HEK293 (cell line): ENCODE results near the gene CCDC146.

ENCODE experiments used
- ZBTB7A ChIP-seq: fragments of 450-650 bp; formaldehyde crosslinking; IDR thresholded peaks from 2 replicates; pipeline ENCODE4 v1.5.1; 2016; ENCODE audit warnings: low read depth, missing biosample characterization, missing genetic modification characterization
- ZIC2 ChIP-seq: fragments of 450-650 bp; formaldehyde crosslinking; IDR thresholded peaks from 2 replicates; pipeline ENCODE4 v1.5.1; 2016; ENCODE audit warnings: missing biosample characterization, missing genetic modification characterization
- ZNF138 ChIP-seq: fragments of 450-650 bp; formaldehyde crosslinking; IDR thresholded peaks from 2 replicates; pipeline ENCODE4 v1.5.1; 2016; ENCODE audit warnings: missing biosample characterization, missing genetic modification characterization, borderline replicate concordance
- ZNF292 ChIP-seq: fragments of 450-650 bp; formaldehyde crosslinking; IDR thresholded peaks from 2 replicates; pipeline ENCODE4 v1.5.1; 2016; ENCODE audit warnings: low read depth, missing biosample characterization, missing genetic modification characterization, borderline replicate concordance
- ZNF514 ChIP-seq: fragments of 450-650 bp; formaldehyde crosslinking; IDR thresholded peaks from 2 replicates; pipeline ENCODE4 v1.5.1; 2016; ENCODE audit warnings: missing biosample characterization, missing genetic modification characterization
- ZNF76 ChIP-seq: fragments of 450-650 bp; formaldehyde crosslinking; IDR thresholded peaks from 2 replicates; pipeline ENCODE4; 2016; ENCODE audit warnings: low read depth, missing biosample characterization, missing genetic modification characterization, borderline replicate concordance
- ZNF785 ChIP-seq: fragments of 450-650 bp; formaldehyde crosslinking; IDR thresholded peaks from 2 replicates; pipeline ENCODE4 v1.5.1; 2016; ENCODE audit warnings: missing biosample characterization, missing genetic modification characterization
- TF ChIP-seq, protein P1 (sequence below): fragments of 450-650 bp; formaldehyde crosslinking; IDR thresholded peaks from 2 replicates; pipeline ENCODE4 v1.5.1; 2016; ENCODE audit warnings: missing biosample characterization, missing genetic modification characterization
- TF ChIP-seq, protein P2 (sequence below): fragments of 450-650 bp; formaldehyde crosslinking; IDR thresholded peaks from 2 replicates; pipeline ENCODE4 v1.5.1; 2016; ENCODE audit warnings: missing biosample characterization, missing genetic modification characterization
- TF ChIP-seq, protein P3 (sequence below): fragments of 450-650 bp; formaldehyde crosslinking; IDR thresholded peaks from 2 replicates; pipeline ENCODE4 v1.5.1; 2016; ENCODE audit warnings: missing biosample characterization, missing genetic modification characterization

DNA sequence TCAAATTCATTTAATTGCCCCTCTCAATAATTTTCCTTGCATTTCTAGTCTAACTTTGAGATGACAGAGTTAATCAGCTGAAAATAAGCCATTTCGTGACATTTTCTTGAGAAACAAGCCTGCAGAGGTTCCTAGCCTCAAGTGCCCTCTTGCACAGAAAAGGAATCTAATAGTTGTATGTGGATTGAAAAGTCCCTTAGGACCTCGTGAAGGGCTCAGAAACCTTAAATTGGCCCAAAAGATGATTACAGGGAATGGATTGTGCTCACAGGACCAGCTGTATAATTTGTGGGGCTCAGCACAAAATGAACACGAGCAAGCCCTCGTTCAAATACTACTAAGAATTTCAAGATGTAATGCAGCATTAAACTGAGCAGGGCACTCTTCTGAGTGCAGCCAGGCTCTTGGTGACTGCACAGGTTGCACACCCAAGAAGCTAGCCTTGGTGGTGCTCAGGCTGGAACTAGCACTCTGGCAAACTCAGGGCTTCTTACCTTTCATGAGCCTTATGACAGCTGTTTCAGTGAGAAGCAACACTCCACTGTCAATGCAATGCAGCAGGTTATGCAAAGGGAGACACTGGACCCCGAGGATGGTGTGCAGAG is 191.6 kb downstream of the CCDC146 start:
- no peak for TF ChIP-seq ZNF138 (tag by site-specific recombination)
- TF ChIP-seq, protein P1, sequence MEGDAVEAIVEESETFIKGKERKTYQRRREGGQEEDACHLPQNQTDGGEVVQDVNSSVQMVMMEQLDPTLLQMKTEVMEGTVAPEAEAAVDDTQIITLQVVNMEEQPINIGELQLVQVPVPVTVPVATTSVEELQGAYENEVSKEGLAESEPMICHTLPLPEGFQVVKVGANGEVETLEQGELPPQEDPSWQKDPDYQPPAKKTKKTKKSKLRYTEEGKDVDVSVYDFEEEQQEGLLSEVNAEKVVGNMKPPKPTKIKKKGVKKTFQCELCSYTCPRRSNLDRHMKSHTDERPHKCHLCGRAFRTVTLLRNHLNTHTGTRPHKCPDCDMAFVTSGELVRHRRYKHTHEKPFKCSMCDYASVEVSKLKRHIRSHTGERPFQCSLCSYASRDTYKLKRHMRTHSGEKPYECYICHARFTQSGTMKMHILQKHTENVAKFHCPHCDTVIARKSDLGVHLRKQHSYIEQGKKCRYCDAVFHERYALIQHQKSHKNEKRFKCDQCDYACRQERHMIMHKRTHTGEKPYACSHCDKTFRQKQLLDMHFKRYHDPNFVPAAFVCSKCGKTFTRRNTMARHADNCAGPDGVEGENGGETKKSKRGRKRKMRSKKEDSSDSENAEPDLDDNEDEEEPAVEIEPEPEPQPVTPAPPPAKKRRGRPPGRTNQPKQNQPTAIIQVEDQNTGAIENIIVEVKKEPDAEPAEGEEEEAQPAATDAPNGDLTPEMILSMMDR (tag by site-specific recombination): no peak
- no peak for TF ChIP-seq ZBTB7A
- no peak for TF ChIP-seq ZNF76 (tag by site-specific recombination)
- TF ChIP-seq ZNF292 (tag by site-specific recombination): no peak
- TF ChIP-seq ZIC2 (tag by site-specific recombination): no peak
- TF ChIP-seq, protein P2, sequence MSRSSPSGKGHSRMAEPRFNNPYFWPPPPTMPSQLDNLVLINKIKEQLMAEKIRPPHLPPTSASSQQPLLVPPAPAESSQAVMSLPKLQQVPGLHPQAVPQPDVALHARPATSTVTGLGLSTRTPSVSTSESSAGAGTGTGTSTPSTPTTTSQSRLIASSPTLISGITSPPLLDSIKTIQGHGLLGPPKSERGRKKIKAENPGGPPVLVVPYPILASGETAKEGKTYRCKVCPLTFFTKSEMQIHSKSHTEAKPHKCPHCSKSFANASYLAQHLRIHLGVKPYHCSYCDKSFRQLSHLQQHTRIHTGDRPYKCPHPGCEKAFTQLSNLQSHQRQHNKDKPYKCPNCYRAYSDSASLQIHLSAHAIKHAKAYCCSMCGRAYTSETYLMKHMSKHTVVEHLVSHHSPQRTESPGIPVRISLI (tag by site-specific recombination): no peak
- TF ChIP-seq, protein P3, sequence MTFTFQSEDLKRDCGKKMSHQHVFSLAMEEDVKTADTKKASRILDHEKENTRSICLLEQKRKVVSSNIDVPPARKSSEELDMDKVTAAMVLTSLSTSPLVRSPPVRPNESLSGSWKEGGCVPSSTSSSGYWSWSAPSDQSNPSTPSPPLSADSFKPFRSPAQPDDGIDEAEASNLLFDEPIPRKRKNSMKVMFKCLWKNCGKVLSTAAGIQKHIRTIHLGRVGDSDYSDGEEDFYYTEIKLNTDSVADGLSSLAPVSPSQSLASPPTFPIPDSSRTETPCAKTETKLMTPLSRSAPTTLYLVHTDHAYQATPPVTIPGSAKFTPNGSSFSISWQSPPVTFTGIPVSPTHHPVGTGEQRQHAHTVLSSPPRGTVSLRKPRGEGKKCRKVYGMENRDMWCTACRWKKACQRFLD (tag by site-specific recombination): no peak
- no peak for TF ChIP-seq ZNF514
- no peak for TF ChIP-seq ZNF785 (tag by site-specific recombination)
